IMR-90 (cell line): ENCODE measurements around the gene DDX59.

Experiments
- BHLHE40 ChIP-seq: fragments of 150-350 bp; IDR thresholded peaks from 2 replicates; pipeline ENCODE4 v1.6.1; 2016; ENCODE audit warnings: mild to moderate bottlenecking, low read depth, low read length
- CEBPB ChIP-seq: IDR thresholded peaks from 2 replicates; pipeline ENCODE4 v1.6.1; 2012; ENCODE audit warnings: low read depth, low read length, improper control_type of control experiment
- CTCF ChIP-seq: conservative IDR thresholded peaks from 2 replicates; pipeline ENCODE4 v1.5.1; 2012; ENCODE audit warnings: mild to moderate bottlenecking, low read depth, low read length, improper control_type of control experiment
- ELK1 ChIP-seq: fragments of 150-350 bp; IDR thresholded peaks from 2 replicates; pipeline ENCODE4 v1.6.1; 2016; ENCODE audit warnings: low read depth, mild to moderate bottlenecking, low read length, moderate library complexity, borderline replicate concordance
- FOS ChIP-seq: fragments of 150-350 bp; IDR thresholded peaks from 2 replicates; pipeline ENCODE4 v1.6.1; 2016; ENCODE audit warnings: low read depth, low read length
- MAZ ChIP-seq: IDR thresholded peaks from 2 replicates; pipeline ENCODE4 v1.6.1; 2012; ENCODE audit warnings: low read depth, mild to moderate bottlenecking, low read length, improper control_type of control experiment, moderate library complexity, borderline replicate concordance
- MXI1 ChIP-seq: IDR thresholded peaks from 2 replicates; pipeline ENCODE4 v1.6.1; 2012; ENCODE audit warnings: low read depth, mild to moderate bottlenecking, low read length, moderate library complexity, borderline replicate concordance
- POLR2A ChIP-seq: IDR thresholded peaks from 2 replicates; pipeline ENCODE4 v1.6.1; 2012; ENCODE audit warnings: mild to moderate bottlenecking, low read depth, low read length
- RAD21 ChIP-seq: IDR thresholded peaks from 2 replicates; pipeline ENCODE4 v1.6.1; 2012; ENCODE audit warnings: low read length, improper control_type of control experiment
- RCOR1 ChIP-seq: IDR thresholded peaks from 2 replicates; pipeline ENCODE4 v1.6.1; 2012; ENCODE audit warnings: mild to moderate bottlenecking, low read length, improper control_type of control experiment; ENCODE audit not compliant: insufficient replicate concordance
- SMC3 ChIP-seq: fragments of 150-350 bp; IDR thresholded peaks from 2 replicates; pipeline ENCODE4 v1.6.1; 2016; ENCODE audit warnings: low read depth, mild to moderate bottlenecking, antibody characterized with exemption, low read length, moderate library complexity
- USF2 ChIP-seq: fragments of 150-350 bp; IDR thresholded peaks from 2 replicates; pipeline ENCODE4 v1.6.1; 2017; ENCODE audit warnings: mild to moderate bottlenecking, antibody characterized with exemption, low read length, low read depth

- no peak for TF ChIP-seq USF2
- TF ChIP-seq POLR2A: no peak
- no peak for TF ChIP-seq CTCF
- TF ChIP-seq RAD21: no peak
- TF ChIP-seq MXI1: no peak
- TF ChIP-seq SMC3: no peak
- no peak for TF ChIP-seq CEBPB
- TF ChIP-seq MAZ: no peak
- no peak for TF ChIP-seq BHLHE40
- no peak for TF ChIP-seq RCOR1
- no peak for TF ChIP-seq FOS
- TF ChIP-seq ELK1: no peak
These were observed 39.1 kb upstream of the DDX59 start for GRCh38 chr1:200708769-200709168.
